ENCODE measurements around the gene TRIM2. TPM values are rescaled to one million over a fixed set of nuclear protein-coding genes. Genes with fewer than 3 reads are reported as not detected.
"Not testable (repeated sequence)": the region's sequence is repeated elsewhere in the genome, so short reads cannot be mapped to it uniquely, and the experiment has no call there.

The TRIM2 gene
- total RNA-seq (100 to 1,000 TPM; 132 to 487 TPM), polyA plus RNA-seq (ENCODE audit: insufficient read length in 2 of 2) (100 to 1,000 TPM; 126 to 214 TPM)
- long read RNA-seq, donor 1, full-length matches to known transcripts: 4 of 18 reads
- long read RNA-seq, donor 1, partial matches to known transcripts: 14 of 18 reads
- long read RNA-seq, donor 1, other reads (novel, unspliced or antisense): 0 of 18 reads
- long read RNA-seq, donor 2, full-length matches to known transcripts: 4 of 66 reads
- long read RNA-seq, donor 2, partial matches to known transcripts: 62 of 66 reads
- long read RNA-seq, donor 2, other reads (novel, unspliced or antisense): 0 of 66 reads
- long read RNA-seq, donor 3, partial matches to known transcripts: 0 of 2 reads
- long read RNA-seq, donor 3, other reads (novel, unspliced or antisense): 0 of 2 reads
- long read RNA-seq, donor 4, full-length matches to known transcripts: 2 of 27 reads
- long read RNA-seq, donor 4, partial matches to known transcripts: 25 of 27 reads
- long read RNA-seq, donor 4, other reads (novel, unspliced or antisense): 0 of 27 reads

- H3K4me1 ChIP-seq (ENCODE audit: control insufficient read depth, insufficient read depth, low read length): peaks cover 27% of the 10 kb centered on the region
- WGBS (ENCODE audit: insufficient coverage): 9% methylated on average over 10 of the region's 11 CpGs
- H3K36me3 ChIP-seq (ENCODE audit: control insufficient read depth, insufficient read depth, low read length): no peaks in the 10 kb centered on the region
- peak within 1 kb of the TSS; percentile 94 for H3K27ac ChIP-seq (ENCODE audit: low read depth, low read length)
- peak within 1 kb of the TSS; percentile 63 for H3K4me3 ChIP-seq (ENCODE audit: low read depth, low read length)
- peak in 3 of 6 donors; percentile 57 to 92 (median 84) for DNase-seq (ENCODE audit: low read depth in 4 of 6, low spot score in 6 of 6)
- peaks cover 4% of the 10 kb centered on the region for H3K27me3 ChIP-seq (ENCODE audit: control insufficient read depth, insufficient read depth, low read length)
- H3K9me3 ChIP-seq (ENCODE audit: control insufficient read depth, insufficient read depth, low read length): no peaks in the 10 kb centered on the region
Observed at GRCh38 chr4:153204247-153204671, at the start of gene TRIM2. Gene TRIM2, plus strand, starts transcription at chr4:153204443. Its CDS starts 88 bp downstream, at chr4:153204531.

DNA sequence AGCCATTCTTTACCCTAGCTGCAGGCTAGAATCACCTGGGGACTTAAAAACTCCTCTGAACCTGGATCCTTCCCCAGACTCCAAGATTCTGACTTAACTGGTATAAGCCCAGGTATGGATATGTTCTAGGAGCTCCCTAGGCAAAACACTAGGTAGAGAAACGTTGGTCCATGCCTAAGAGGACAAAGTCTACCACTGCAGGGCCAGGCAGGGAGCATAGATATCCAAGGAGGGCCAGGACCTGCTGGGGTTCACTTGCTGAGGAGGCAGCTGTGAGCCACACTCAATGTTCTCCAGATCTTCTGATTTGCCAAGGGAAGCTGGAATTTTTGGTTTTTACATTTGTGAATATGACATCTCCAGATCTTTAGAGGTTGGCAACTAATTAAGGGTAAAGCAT lies 48.6 kb upstream of the TRIM2 start:
- Histone ChIP-seq H3K36me3 (ENCODE audit: control insufficient read depth, insufficient read depth, low read length) (no peaks in the 10 kb centered on the region), H3K4me1 (ENCODE audit: control insufficient read depth, insufficient read depth, low read length) (peaks cover 43% of the 10 kb centered on the region), H3K9me3 (ENCODE audit: control insufficient read depth, insufficient read depth, low read length) (no peaks in the 10 kb centered on the region), H3K27me3 (ENCODE audit: control insufficient read depth, insufficient read depth, low read length) (no peaks in the 10 kb centered on the region), H3K27ac (ENCODE audit: low read depth, low read length) (no peak overlapping the region), H3K4me3 (ENCODE audit: low read depth, low read length) (no peak overlapping the region)
- no peak for DNase-seq (ENCODE audit: low read depth in 4 of 6, low spot score in 6 of 6)
- 50% methylated on average over 1 of the region's 1 CpG for WGBS (ENCODE audit: insufficient coverage)

DNA sequence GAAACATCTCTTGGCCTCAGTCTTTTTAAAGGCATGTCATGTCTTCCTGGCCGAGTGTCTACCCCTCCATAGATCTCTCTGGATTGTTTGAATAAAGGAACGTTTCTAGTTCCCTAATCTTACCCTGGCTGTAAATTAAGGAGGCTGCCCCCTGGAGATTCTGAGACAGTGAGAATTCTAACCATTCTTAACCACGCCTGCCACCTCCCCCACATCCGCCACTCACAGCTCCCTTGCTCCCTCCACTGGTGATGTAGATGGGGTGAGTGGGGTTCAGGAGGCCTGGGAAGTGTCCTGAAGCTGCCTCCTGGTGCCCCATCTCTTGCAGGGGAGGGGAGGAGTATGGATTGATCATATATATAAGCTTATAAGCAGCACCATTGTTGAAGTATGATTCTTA lies 48.0 kb upstream of the TRIM2 start:
- Histone ChIP-seq H3K4me1 (ENCODE audit: control insufficient read depth, insufficient read depth, low read length) (peaks cover 43% of the 10 kb centered on the region), H3K36me3 (ENCODE audit: control insufficient read depth, insufficient read depth, low read length) (no peaks in the 10 kb centered on the region), H3K9me3 (ENCODE audit: control insufficient read depth, insufficient read depth, low read length) (no peaks in the 10 kb centered on the region), H3K27ac (ENCODE audit: low read depth, low read length) (no peak overlapping the region), H3K27me3 (ENCODE audit: control insufficient read depth, insufficient read depth, low read length) (no peaks in the 10 kb centered on the region), H3K4me3 (ENCODE audit: low read depth, low read length) (no peak overlapping the region)
- no CpG with 5 or more reads among the region's 4 CpGs for WGBS (ENCODE audit: insufficient coverage)
- DNase-seq (ENCODE audit: low read depth in 4 of 6, low spot score in 6 of 6): no peak

- Histone ChIP-seq H3K27ac (ENCODE audit: low read depth, low read length) (no peak overlapping the region), H3K4me1 (ENCODE audit: control insufficient read depth, insufficient read depth, low read length) (peaks cover 40% of the 10 kb centered on the region), H3K27me3 (ENCODE audit: control insufficient read depth, insufficient read depth, low read length) (no peaks in the 10 kb centered on the region), H3K36me3 (ENCODE audit: control insufficient read depth, insufficient read depth, low read length) (no peaks in the 10 kb centered on the region), H3K4me3 (ENCODE audit: low read depth, low read length) (no peak overlapping the region), H3K9me3 (ENCODE audit: control insufficient read depth, insufficient read depth, low read length) (no peaks in the 10 kb centered on the region)
- DNase-seq (ENCODE audit: low read depth in 4 of 6, low spot score in 6 of 6): no peak
- WGBS (ENCODE audit: insufficient coverage): 100% methylated on average over 2 of the region's 5 CpGs
Observed at GRCh38 chr4:153156721-153157120, 47.5 kb upstream of the TRIM2 start.

DNA sequence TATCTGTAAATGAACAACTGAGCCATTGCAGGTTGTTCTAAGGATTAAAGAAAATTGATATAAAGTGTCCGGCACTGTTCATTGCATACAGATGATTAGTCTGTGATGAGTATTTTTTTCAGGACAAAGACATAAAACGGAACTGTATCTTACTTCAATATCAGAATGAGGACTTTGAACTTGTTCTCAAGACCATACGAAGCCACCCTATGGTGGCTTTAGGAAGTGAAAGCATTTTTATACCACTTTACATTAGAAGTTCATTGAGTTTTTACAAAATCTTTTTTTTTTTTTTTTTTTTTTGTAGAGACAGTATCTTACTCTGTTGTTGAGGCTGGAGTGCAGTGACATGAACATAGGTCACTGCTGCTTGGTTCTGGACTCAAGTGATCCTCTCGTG lies 45.2 kb upstream of the TRIM2 start:
- Histone ChIP-seq H3K27me3 (ENCODE audit: control insufficient read depth, insufficient read depth, low read length) (no peaks in the 10 kb centered on the region), H3K36me3 (ENCODE audit: control insufficient read depth, insufficient read depth, low read length) (no peaks in the 10 kb centered on the region), H3K9me3 (ENCODE audit: control insufficient read depth, insufficient read depth, low read length) (no peaks in the 10 kb centered on the region), H3K27ac (ENCODE audit: low read depth, low read length) (no peak overlapping the region), H3K4me3 (ENCODE audit: low read depth, low read length) (no peak overlapping the region), H3K4me1 (ENCODE audit: control insufficient read depth, insufficient read depth, low read length) (peaks cover 21% of the 10 kb centered on the region)
- WGBS (ENCODE audit: insufficient coverage): 100% methylated on average over 1 of the region's 4 CpGs
- DNase-seq (ENCODE audit: low read depth in 4 of 6, low spot score in 6 of 6): no peak

GRCh38 chr4:153159728-153160221 lies 44.5 kb upstream of the TRIM2 start:
- Histone ChIP-seq H3K4me1 (ENCODE audit: control insufficient read depth, insufficient read depth, low read length) (peaks cover 15% of the 10 kb centered on the region), H3K9me3 (ENCODE audit: control insufficient read depth, insufficient read depth, low read length) (no peaks in the 10 kb centered on the region), H3K27ac (ENCODE audit: low read depth, low read length) (no peak overlapping the region)

GRCh38 chr4:153160821-153161220 lies 43.4 kb upstream of the TRIM2 start:
- H3K27ac ChIP-seq (ENCODE audit: low read depth, low read length): peak overlapping the region; percentile 78
- peaks cover 11% of the 10 kb centered on the region for H3K4me1 ChIP-seq (ENCODE audit: control insufficient read depth, insufficient read depth, low read length)
- no peak overlapping the region for H3K4me3 ChIP-seq (ENCODE audit: low read depth, low read length)
- no peaks in the 10 kb centered on the region for H3K27me3 ChIP-seq (ENCODE audit: control insufficient read depth, insufficient read depth, low read length)
- no peaks in the 10 kb centered on the region for H3K36me3 ChIP-seq (ENCODE audit: control insufficient read depth, insufficient read depth, low read length)
- 33% methylated on average over 2 of the region's 4 CpGs for WGBS (ENCODE audit: insufficient coverage)
- peak in 2 of 6 donors; percentile 63 to 70 for DNase-seq (ENCODE audit: low read depth in 4 of 6, low spot score in 6 of 6)
- no peaks in the 10 kb centered on the region for H3K9me3 ChIP-seq (ENCODE audit: control insufficient read depth, insufficient read depth, low read length)

More at GRCh38 chr4:153159728-153160221, 44.5 kb upstream of the TRIM2 start:
- Histone ChIP-seq H3K27me3 (ENCODE audit: control insufficient read depth, insufficient read depth, low read length) (no peaks in the 10 kb centered on the region), H3K4me3 (ENCODE audit: low read depth, low read length) (no peak overlapping the region), H3K36me3 (ENCODE audit: control insufficient read depth, insufficient read depth, low read length) (no peaks in the 10 kb centered on the region)
- no peak for DNase-seq (ENCODE audit: low read depth in 4 of 6, low spot score in 6 of 6)
- no CpG with 5 or more reads among the region's 5 CpGs for WGBS (ENCODE audit: insufficient coverage)

- WGBS (ENCODE audit: insufficient coverage): 34% methylated on average over 4 of the region's 7 CpGs
- no peaks in the 10 kb centered on the region for H3K27me3 ChIP-seq (ENCODE audit: control insufficient read depth, insufficient read depth, low read length)
- H3K4me3 ChIP-seq (ENCODE audit: low read depth, low read length): no peak overlapping the region
- peak in 2 of 6 donors; percentile 76 to 89 for DNase-seq (ENCODE audit: low read depth in 4 of 6, low spot score in 6 of 6)
- H3K4me1 ChIP-seq (ENCODE audit: control insufficient read depth, insufficient read depth, low read length): peaks cover 6% of the 10 kb centered on the region
- H3K27ac ChIP-seq (ENCODE audit: low read depth, low read length): peak overlapping the region; percentile 78
- no peaks in the 10 kb centered on the region for H3K9me3 ChIP-seq (ENCODE audit: control insufficient read depth, insufficient read depth, low read length)
- no peaks in the 10 kb centered on the region for H3K36me3 ChIP-seq (ENCODE audit: control insufficient read depth, insufficient read depth, low read length)
Observed at GRCh38 chr4:153161226-153161963, 42.8 kb upstream of the TRIM2 start.

DNA sequence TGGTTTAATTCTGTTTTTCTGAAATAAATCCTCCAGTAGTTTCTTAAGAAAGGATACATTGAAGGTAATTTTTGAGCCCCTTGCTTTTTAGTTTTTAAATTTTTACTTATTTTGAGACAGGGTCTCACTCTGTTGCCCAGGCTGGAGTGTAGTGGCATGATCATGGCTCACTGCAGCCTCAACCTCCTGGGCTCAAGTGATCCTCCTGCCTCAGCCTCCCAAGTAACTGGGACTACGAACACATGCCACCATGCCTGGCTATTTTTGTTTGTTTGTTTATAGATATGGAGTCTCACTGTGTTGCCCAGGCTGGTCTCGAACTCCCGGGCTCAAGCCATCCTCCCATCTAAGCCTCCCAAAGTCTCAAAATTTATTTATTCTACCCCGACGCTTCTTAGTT lies 39.0 kb upstream of the TRIM2 start:
- DNase-seq (ENCODE audit: low read depth in 4 of 6, low spot score in 6 of 6); H3K4me1 ChIP-seq (ENCODE audit: control insufficient read depth, insufficient read depth, low read length); H3K9me3 ChIP-seq (ENCODE audit: control insufficient read depth, insufficient read depth, low read length); H3K4me3 ChIP-seq (ENCODE audit: low read depth, low read length); H3K36me3 ChIP-seq (ENCODE audit: control insufficient read depth, insufficient read depth, low read length); H3K27ac ChIP-seq (ENCODE audit: low read depth, low read length); H3K27me3 ChIP-seq (ENCODE audit: control insufficient read depth, insufficient read depth, low read length): not testable (repeated sequence)
- WGBS (ENCODE audit: insufficient coverage): no CpG with 5 or more reads among the region's 5 CpGs
